Colonic mucosa (tissue), 4 donors: ENCODE measurements around the gene CFAP61. TPM values are rescaled to one million over a fixed set of nuclear protein-coding genes. Genes with fewer than 3 reads are reported as not detected.
"Not testable (repeated sequence)": the region's sequence is repeated elsewhere in the genome, so short reads cannot be mapped to it uniquely, and the experiment has no call there.

Experiments
- DNase-seq: peaks from one replicate; pipeline ENCODE4 v3.0.0-alpha.2; 2020
- H3K27ac ChIP-seq: fragments of 200-600 bp; one replicate; pipeline ENCODE4 v1.8.0; 2021
- H3K27me3 ChIP-seq: fragments of 200-600 bp; one replicate; pipeline ENCODE4 v1.8.0; 2021
- H3K36me3 ChIP-seq: fragments of 200-600 bp; one replicate; pipeline ENCODE4 v1.8.0; 2021
- H3K4me1 ChIP-seq: fragments of 200-600 bp; one replicate; pipeline ENCODE4 v1.8.0; 2021; ENCODE audit warnings: mild to moderate bottlenecking
- H3K4me3 ChIP-seq: fragments of 200-600 bp; one replicate; pipeline ENCODE4 v1.8.0; 2021
- H3K9ac ChIP-seq, 2 donors: one replicate each; pipeline ENCODE4 v1.7.0; 2013; ENCODE audit warnings: control low read depth in 2 of 2, low read depth in 2 of 2, low read length in 2 of 2
- H3K9me3 ChIP-seq: fragments of 200-600 bp; one replicate; pipeline ENCODE4 v1.8.0; 2021
- CTCF ChIP-seq: fragments of 200-600 bp; IDR thresholded peaks from one replicate; pipeline ENCODE4 v1.8.0; 2022; ENCODE audit warnings: antibody characterized with exemption, mild to moderate bottlenecking
- intact Hi-C: fragments of 100-400 bp; cut with DNase I; formaldehyde crosslinking; loops from one replicate; pipeline ENCODE4 v1.14.1; 2022
- total RNA-seq, 2 donors: library from RNA; stranded (reverse); fragmentation: NEBNext Ultra II Directional in 1 of 2; extraction: Animal tissue kit (Norgen Biotek cat#: 25700) in 1 of 2; gene quantifications; one replicate each; pipeline ENCODE4 v1.2.1, GENCODE V29; 2021
- donor health status: healthy.
- donor health status: DM: no; HTN: no; CAD: no.
- donor health status: DM: no; HTN: no; CAD: no.

The CFAP61 gene
- total RNA-seq, 2 donors from 2014 or later, result 0.32 TPM; not detected in 1

GRCh38 chr20:20217621-20218020 lies 165.3 kb downstream of the CFAP61 start:
- no peak overlapping the region for H3K4me3 ChIP-seq
- no peak for TF ChIP-seq CTCF
- H3K9ac ChIP-seq, result no peak overlapping the region
- no peak overlapping the region for H3K27ac ChIP-seq
- no peaks in the 10 kb centered on the region for H3K4me1 ChIP-seq
- H3K27me3 ChIP-seq, result no peaks in the 10 kb centered on the region
- H3K9me3 ChIP-seq, result no peaks in the 10 kb centered on the region
- intact Hi-C loops, result no loop called here
- no peaks in the 10 kb centered on the region for H3K36me3 ChIP-seq
- DNase-seq, result no peak

GRCh38 chr20:20218106-20218505 lies 165.8 kb downstream of the CFAP61 start:
- H3K36me3 ChIP-seq, H3K9ac ChIP-seq, H3K4me3 ChIP-seq, H3K27ac ChIP-seq, H3K4me1 ChIP-seq, intact Hi-C loops, H3K27me3 ChIP-seq, DNase-seq, H3K9me3 ChIP-seq: not testable (repeated sequence)

- no peaks in the 10 kb centered on the region for H3K36me3 ChIP-seq
- H3K27me3 ChIP-seq, result no peaks in the 10 kb centered on the region
- no peak overlapping the region for H3K4me3 ChIP-seq
- H3K27ac ChIP-seq, result no peak overlapping the region
- no peak for DNase-seq
- intact Hi-C loops, result no loop called here
- no peak for TF ChIP-seq CTCF
- H3K4me1 ChIP-seq, result no peaks in the 10 kb centered on the region
- H3K9me3 ChIP-seq, result no peaks in the 10 kb centered on the region
- no peak overlapping the region for H3K9ac ChIP-seq
Observed at GRCh38 chr20:20219016-20219415, 166.7 kb downstream of the CFAP61 start.

- Histone ChIP-seq H3K4me3 (no peak overlapping the region), H3K27ac (no peak overlapping the region)
Observed at GRCh38 chr20:20220134-20220533, 167.8 kb downstream of the CFAP61 start.

GRCh38 chr20:20223981-20224380 lies 171.6 kb downstream of the CFAP61 start:
- intact Hi-C loops, result no loop called here
- TF ChIP-seq CTCF, result no peak

More at GRCh38 chr20:20220134-20220533, 167.8 kb downstream of the CFAP61 start:
- no peaks in the 10 kb centered on the region for H3K9me3 ChIP-seq
- no peak for DNase-seq
- intact Hi-C loops, result no loop called here
- no peaks in the 10 kb centered on the region for H3K27me3 ChIP-seq
- no peaks in the 10 kb centered on the region for H3K36me3 ChIP-seq
- H3K9ac ChIP-seq, result no peak overlapping the region
- H3K4me1 ChIP-seq, result no peaks in the 10 kb centered on the region
- no peak for TF ChIP-seq CTCF

GRCh38 chr20:20224806-20225205 lies 172.5 kb downstream of the CFAP61 start:
- no peaks in the 10 kb centered on the region for H3K4me1 ChIP-seq
- H3K9me3 ChIP-seq, result no peaks in the 10 kb centered on the region
- H3K27me3 ChIP-seq, result no peaks in the 10 kb centered on the region
- DNase-seq, result no peak
- no peak for TF ChIP-seq CTCF
- no peak overlapping the region for H3K9ac ChIP-seq
- H3K36me3 ChIP-seq, result no peaks in the 10 kb centered on the region
- intact Hi-C loops, result no loop called here
- H3K4me3 ChIP-seq, result no peak overlapping the region
- no peak overlapping the region for H3K27ac ChIP-seq

More at GRCh38 chr20:20223981-20224380, 171.6 kb downstream of the CFAP61 start:
- Histone ChIP-seq H3K36me3 (no peaks in the 10 kb centered on the region), H3K4me3 (no peak overlapping the region), H3K9me3 (no peaks in the 10 kb centered on the region), H3K27me3 (no peaks in the 10 kb centered on the region), H3K4me1 (no peaks in the 10 kb centered on the region), H3K9ac (no peak overlapping the region), H3K27ac (no peak overlapping the region)
- DNase-seq, result no peak
